GM19324 (cell line): ENCODE data around the gene LILRB3.
A peak's percentile ranks its signal among the peaks of the same experiment; 100 is the strongest.
"Not testable (repeated sequence)": the region's sequence is repeated elsewhere in the genome, so short reads cannot be mapped to it uniquely, and the experiment has no call there.

Experiments
- ATAC-seq: cut with Tn5 transposase; IDR thresholded peaks from one replicate; pipeline ENCODE4 v1.9.1; 2021; ENCODE audit warnings: mild to moderate bottlenecking, moderate library complexity; ENCODE audit not compliant: unreplicated experiment, low FRiP score

Gene LILRB3

GRCh38 chr19:54191011-54191810 is 31.6 kb downstream of the LILRB3 start, which contains the start of gene TSEN34:
TSS of gene TSEN34 (plus strand) at chr19:54191308. CDS start at chr19:54191365, 57 bp downstream.
- peak; percentile 24 for ATAC-seq

GRCh38 chr19:54190503-54191010 is 32.2 kb downstream of the LILRB3 start:
- ATAC-seq, result peak; percentile 56

GRCh38 chr19:54189735-54190502 is 32.9 kb downstream of the LILRB3 start:
- ATAC-seq, result peak; percentile 52

- ATAC-seq, result peak; percentile 19
Observed at GRCh38 chr19:54189145-54189734, 33.6 kb downstream of the LILRB3 start, which contains the start of gene MBOAT7. TSS of gene MBOAT7 (minus strand) at chr19:54189580. CDS start at chr19:54188508, 1,072 bp downstream.

- no peak for ATAC-seq
Observed at GRCh38 chr19:54188215-54188871, 34.5 kb downstream of the LILRB3 start.

- ATAC-seq, result no peak
Observed at GRCh38 chr19:54186934-54187381, 35.8 kb downstream of the LILRB3 start.

- ATAC-seq, result no peak
Observed at GRCh38 chr19:54186351-54186750, 36.5 kb downstream of the LILRB3 start.

GRCh38 chr19:54183431-54183830 is 39.4 kb downstream of the LILRB3 start:
- ATAC-seq, result no peak

- ATAC-seq, result not testable (repeated sequence)
Observed at GRCh38 chr19:54181894-54182293, 40.9 kb downstream of the LILRB3 start.

GRCh38 chr19:54180691-54181091 is 42.1 kb downstream of the LILRB3 start:
- no peak for ATAC-seq

- no peak for ATAC-seq
Observed at GRCh38 chr19:54179921-54180461, 42.8 kb downstream of the LILRB3 start.

GRCh38 chr19:54179262-54179852 is 43.5 kb downstream of the LILRB3 start:
- no peak for ATAC-seq

GRCh38 chr19:54178581-54179261 is 44.1 kb downstream of the LILRB3 start:
- ATAC-seq, result no peak

- no peak for ATAC-seq
Observed at GRCh38 chr19:54173951-54174834, 48.6 kb downstream of the LILRB3 start.

GRCh38 chr19:54173359-54173699 is 49.5 kb downstream of the LILRB3 start:
- ATAC-seq, result no peak

- ATAC-seq, result no peak
Observed at GRCh38 chr19:54172471-54173358, 50.1 kb downstream of the LILRB3 start, which contains the start of gene TMC4. TSS of gene TMC4 (minus strand) at chr19:54173160. CDS start at chr19:54173117, 43 bp downstream.
